Calu3 (cell line): ENCODE results near the gene KCNK5. TPM values are rescaled to one million over a fixed set of nuclear protein-coding genes. Genes with fewer than 3 reads are reported as not detected.
A peak's percentile ranks its signal among the peaks of the same experiment; 100 is the strongest.

Experiments
- BruUV-seq: library from RNA; stranded (reverse); fragments of 400-500 nt; replicated peaks from 2 replicates; lab custom pipeline; 2021; lab: Mats Ljungman, UMichigan
- CTCF ChIA-PET: fragments of 300-600 bp; sonication (Branson Sonifier 250); formaldehyde crosslinking; loops from one replicate; lab custom pipeline; 2022; ENCODE audit warnings: antibody characterized with exemption; lab: Charles Lee
- DNase-seq: peaks from one replicate; pipeline ENCODE4 v3.0.0; 2022
- H3K27ac Mint-ChIP-seq: one replicate; pipeline ENCODE4 v1.8.0; 2022; ENCODE audit warnings: mixed read lengths; ENCODE audit not compliant: unreplicated experiment
- H3K27me3 Mint-ChIP-seq: one replicate; pipeline ENCODE4 v1.8.0; 2022; ENCODE audit warnings: mixed read lengths; ENCODE audit not compliant: unreplicated experiment
- H3K36me3 Mint-ChIP-seq: one replicate; pipeline ENCODE4 v1.8.0; 2022; ENCODE audit warnings: mild to moderate bottlenecking, moderate library complexity, mixed read lengths; ENCODE audit not compliant: insufficient read depth, unreplicated experiment
- H3K4me1 Mint-ChIP-seq: one replicate; pipeline ENCODE4 v1.8.0; 2022; ENCODE audit warnings: mild to moderate bottlenecking, low read depth, mixed read lengths; ENCODE audit not compliant: unreplicated experiment
- H3K4me3 Mint-ChIP-seq: one replicate; pipeline ENCODE4 v1.8.0; 2022; ENCODE audit warnings: mild to moderate bottlenecking, low read depth, moderate library complexity, mixed read lengths; ENCODE audit not compliant: unreplicated experiment
- H3K9me3 Mint-ChIP-seq: one replicate; pipeline ENCODE4 v1.8.0; 2022; ENCODE audit warnings: low read depth, mixed read lengths; ENCODE audit not compliant: unreplicated experiment
- intact Hi-C: fragments of 100-400 bp; cut with micrococcal nuclease; formaldehyde crosslinking; loops from one replicate; pipeline ENCODE4 v1.10.0; 2022; ENCODE audit not compliant: unreplicated experiment
- total RNA-seq: library from RNA; stranded (reverse); gene quantifications from 2 replicates; pipeline ENCODE4 v1.2.3, GENCODE V29; 2022
- TF ChIP-seq, protein P1 (sequence below): fragments of 200-600 bp; IDR thresholded peaks from one replicate; pipeline ENCODE4 v1.8.0; 2022; ENCODE audit warnings: antibody characterized with exemption; ENCODE audit not compliant: unreplicated experiment

Gene KCNK5
- total RNA-seq, 1 experiment from 2014 or later: 62.4 TPM

DNA sequence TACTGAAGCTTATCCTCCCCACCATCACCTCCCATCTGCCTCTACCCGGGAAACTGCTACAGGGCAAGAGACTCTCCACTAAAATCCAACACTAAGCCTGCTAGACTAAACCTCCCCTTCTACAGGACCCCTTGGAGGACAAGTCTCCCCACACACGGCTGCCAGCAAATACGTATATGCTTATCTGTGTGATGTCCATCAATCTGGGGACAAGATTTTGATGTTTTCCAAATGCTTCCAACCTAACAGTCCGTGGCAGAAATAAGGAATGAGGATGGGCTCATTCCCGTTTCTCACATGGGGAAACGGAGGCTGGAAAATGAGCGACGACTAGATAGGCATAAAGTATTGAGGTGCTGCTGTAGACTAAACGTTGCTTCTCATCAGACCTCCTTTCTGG, 1.8 kb downstream of the KCNK5 start:
- CTCF ChIA-PET: interaction anchor here (1.0 to 1.5 kb wide), 4 partner anchors 23 to 38 kb away, joined by 3 to 7 read pairs (median 4); no protein-coding TSS in a partner anchor
- TF ChIP-seq, protein P1, sequence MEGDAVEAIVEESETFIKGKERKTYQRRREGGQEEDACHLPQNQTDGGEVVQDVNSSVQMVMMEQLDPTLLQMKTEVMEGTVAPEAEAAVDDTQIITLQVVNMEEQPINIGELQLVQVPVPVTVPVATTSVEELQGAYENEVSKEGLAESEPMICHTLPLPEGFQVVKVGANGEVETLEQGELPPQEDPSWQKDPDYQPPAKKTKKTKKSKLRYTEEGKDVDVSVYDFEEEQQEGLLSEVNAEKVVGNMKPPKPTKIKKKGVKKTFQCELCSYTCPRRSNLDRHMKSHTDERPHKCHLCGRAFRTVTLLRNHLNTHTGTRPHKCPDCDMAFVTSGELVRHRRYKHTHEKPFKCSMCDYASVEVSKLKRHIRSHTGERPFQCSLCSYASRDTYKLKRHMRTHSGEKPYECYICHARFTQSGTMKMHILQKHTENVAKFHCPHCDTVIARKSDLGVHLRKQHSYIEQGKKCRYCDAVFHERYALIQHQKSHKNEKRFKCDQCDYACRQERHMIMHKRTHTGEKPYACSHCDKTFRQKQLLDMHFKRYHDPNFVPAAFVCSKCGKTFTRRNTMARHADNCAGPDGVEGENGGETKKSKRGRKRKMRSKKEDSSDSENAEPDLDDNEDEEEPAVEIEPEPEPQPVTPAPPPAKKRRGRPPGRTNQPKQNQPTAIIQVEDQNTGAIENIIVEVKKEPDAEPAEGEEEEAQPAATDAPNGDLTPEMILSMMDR: no peak
- BruUV-seq: no TSS peak
- no peaks in the 10 kb centered on the region for H3K27me3 Mint-ChIP-seq
- H3K9me3 Mint-ChIP-seq: no peaks in the 10 kb centered on the region
- peaks cover 58% of the 10 kb centered on the region for H3K4me1 Mint-ChIP-seq
- H3K4me3 Mint-ChIP-seq: peak overlapping the region; percentile 69
- peaks cover 62% of the 10 kb centered on the region for H3K36me3 Mint-ChIP-seq
- intact Hi-C loops: loop anchor here (5.0 kb wide), 1 partner anchor 40 kb away; no protein-coding TSS in a partner anchor
- peak overlapping the region; percentile 1 for H3K27ac Mint-ChIP-seq
- DNase-seq: no peak

DNA sequence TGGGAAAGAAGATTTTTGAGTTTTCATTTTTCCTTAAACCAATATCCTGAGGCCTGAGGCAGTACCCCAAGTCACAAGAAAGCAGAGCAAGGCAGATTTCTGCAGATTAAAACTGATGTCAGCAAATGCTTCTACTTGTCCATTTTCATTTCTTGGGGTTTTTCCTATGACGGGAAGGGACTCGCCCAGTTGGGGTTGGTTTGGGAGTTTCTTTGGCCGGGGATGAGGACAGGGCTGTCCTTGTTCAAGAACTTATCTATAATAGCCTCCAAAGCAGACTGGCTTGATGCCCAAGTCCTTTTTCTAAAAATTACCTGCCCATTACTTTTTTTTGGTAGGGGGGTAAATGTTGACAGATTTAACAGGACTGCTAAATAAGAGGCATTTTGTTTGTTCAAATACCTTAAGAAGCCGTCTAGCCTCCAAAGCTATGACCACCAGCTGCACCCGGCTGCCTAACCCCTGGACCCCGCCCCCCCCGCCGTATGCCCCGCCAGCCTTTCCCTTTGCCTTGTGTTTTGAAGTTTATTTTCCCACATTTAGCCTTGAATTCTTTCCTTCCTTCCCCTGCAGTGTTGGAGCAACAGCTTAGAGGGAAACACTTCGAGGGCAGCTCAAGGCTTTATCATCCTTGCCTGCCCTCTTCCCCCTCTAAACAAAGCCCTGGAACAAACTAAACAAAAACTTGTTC, 2.5 kb downstream of the KCNK5 start:
- Mint-ChIP-seq H3K9me3 (no peaks in the 10 kb centered on the region), H3K27ac (peak overlapping the region; percentile 25), H3K27me3 (no peaks in the 10 kb centered on the region), H3K4me3 (peak overlapping the region; percentile 69), H3K36me3 (peaks cover 66% of the 10 kb centered on the region), H3K4me1 (peaks cover 65% of the 10 kb centered on the region)
- no peak for DNase-seq
- TF ChIP-seq, protein P1: no peak
- intact Hi-C loops: loop anchor here (5.0 kb wide), 1 partner anchor 39 kb away; no protein-coding TSS in a partner anchor
- BruUV-seq: no TSS peak
- CTCF ChIA-PET: interaction anchor here (1.0 to 1.5 kb wide), 4 partner anchors 23 to 37 kb away, joined by 3 to 7 read pairs (median 4); no protein-coding TSS in a partner anchor

DNA sequence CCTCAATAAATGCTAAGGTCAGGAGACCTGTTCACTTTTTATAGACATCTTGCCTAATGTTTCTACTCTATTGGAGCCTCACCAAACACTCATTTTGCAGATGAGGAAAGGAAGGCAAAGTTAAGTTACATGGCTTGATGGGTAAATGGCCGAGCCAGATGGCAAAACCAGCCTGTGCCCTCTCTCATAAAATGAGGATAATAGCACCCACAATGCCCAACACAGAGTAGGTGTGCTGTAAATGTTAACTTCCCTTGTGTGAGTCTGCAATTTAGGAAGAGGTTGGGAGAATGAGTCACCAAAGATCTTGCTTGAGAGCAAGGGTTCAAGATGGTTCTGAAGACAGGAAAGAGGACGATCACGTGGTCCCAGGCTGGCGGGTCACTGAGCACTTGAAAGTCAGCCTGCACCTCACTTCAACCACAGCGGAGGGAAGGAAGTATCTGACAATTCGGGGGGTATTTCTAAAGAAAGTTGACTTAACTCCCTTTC, 3.3 kb downstream of the KCNK5 start:
- Mint-ChIP-seq H3K36me3 (peaks cover 68% of the 10 kb centered on the region), H3K27ac (peak overlapping the region; percentile 25), H3K27me3 (no peaks in the 10 kb centered on the region), H3K4me1 (peaks cover 73% of the 10 kb centered on the region), H3K9me3 (no peaks in the 10 kb centered on the region), H3K4me3 (peak overlapping the region; percentile 69)
- intact Hi-C loops: loop anchor here (5.0 kb wide), 1 partner anchor 39 kb away; no protein-coding TSS in a partner anchor
- no TSS peak for BruUV-seq
- no peak for DNase-seq
- TF ChIP-seq, protein P1: no peak
- CTCF ChIA-PET: interaction anchor here (0.8 to 1.5 kb wide), 4 partner anchors 18 to 36 kb away, joined by 3 to 8 read pairs (median 4); no protein-coding TSS in a partner anchor

DNA sequence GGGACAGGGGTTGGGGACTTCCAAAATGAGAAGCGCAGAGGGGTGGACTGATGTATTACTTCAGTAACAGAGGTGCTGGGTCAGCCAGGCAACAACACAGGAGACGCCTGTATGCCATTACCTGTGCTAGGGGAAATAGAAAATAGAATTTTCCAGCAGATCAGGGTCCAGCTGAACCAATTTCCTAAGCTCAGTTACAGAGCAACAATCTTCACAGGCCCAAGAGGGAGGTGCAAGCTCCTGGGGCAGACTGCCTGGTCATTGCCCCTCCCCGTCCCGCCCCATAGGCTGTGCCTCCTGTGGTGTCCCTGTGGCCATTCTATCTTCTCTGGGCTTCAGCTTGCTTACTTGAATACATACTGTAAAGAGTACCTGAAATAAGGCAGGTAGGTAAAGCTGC, 3.7 kb downstream of the KCNK5 start:
- intact Hi-C loops: loop anchor here (5.0 kb wide), 1 partner anchor 38 kb away; no protein-coding TSS in a partner anchor
- TF ChIP-seq, protein P1: no peak
- no TSS peak for BruUV-seq
- Mint-ChIP-seq H3K36me3 (peaks cover 68% of the 10 kb centered on the region), H3K4me3 (peak overlapping the region; percentile 69), H3K27me3 (no peaks in the 10 kb centered on the region), H3K27ac (peak overlapping the region; percentile 25), H3K9me3 (no peaks in the 10 kb centered on the region), H3K4me1 (peaks cover 78% of the 10 kb centered on the region)
- CTCF ChIA-PET: interaction anchor here (0.6 to 1.5 kb wide), 5 partner anchors 18 to 73 kb away, joined by 3 to 8 read pairs (median 4); no protein-coding TSS in a partner anchor
- no peak for DNase-seq
